Measurements from ENCODE around the gene ZNF609.

DNA sequence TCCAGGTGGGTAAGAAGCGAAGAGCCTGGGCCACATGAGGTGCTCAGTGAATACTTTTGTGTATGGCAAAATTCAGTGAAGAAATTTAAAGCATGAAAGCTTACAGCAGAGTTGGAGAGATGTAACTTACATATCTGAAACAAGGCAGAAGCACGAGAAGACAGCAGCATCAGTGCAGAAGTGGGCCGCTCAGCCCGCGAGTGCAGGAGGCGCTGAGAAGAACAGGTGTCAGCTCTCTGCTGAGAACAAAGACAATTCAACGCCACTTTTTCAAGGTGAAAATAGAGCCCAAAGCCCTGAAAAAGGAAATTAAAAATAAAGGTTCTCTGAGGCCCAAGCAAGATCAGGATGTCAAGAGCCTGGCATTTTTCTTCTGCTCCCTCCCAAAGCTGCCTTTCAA, 256.8 kb downstream of the ZNF609 start:
- no peak for TF ChIP-seq POLR2A (IDR thresholded peaks at IDR 0.05)
- no peak for TF ChIP-seq CTCF (IDR thresholded peaks at IDR 0.05)
